ENCODE measurements around the gene GNGT2.
"Not testable (repeated sequence)": the region's sequence is repeated elsewhere in the genome, so short reads cannot be mapped to it uniquely, and the experiment has no call there.

The GNGT2 gene

GRCh38 chr17:49203796-49204195, 6.6 kb downstream of the GNGT2 start:
- no peak for DNase-seq

- DNase-seq = no peak
These were observed 8.9 kb downstream of the GNGT2 start for GRCh38 chr17:49201481-49201927.

- no peak for DNase-seq
These were observed 9.8 kb downstream of the GNGT2 start for GRCh38 chr17:49200423-49201083.

GRCh38 chr17:49198211-49198610, 12.2 kb downstream of the GNGT2 start:
- no peak for DNase-seq

GRCh38 chr17:49197346-49197998, 12.9 kb downstream of the GNGT2 start:
- DNase-seq = no peak

GRCh38 chr17:49196520-49196919, 13.9 kb downstream of the GNGT2 start:
- DNase-seq = no peak

- no peak for DNase-seq
These were observed 14.6 kb downstream of the GNGT2 start for GRCh38 chr17:49195751-49196150.

GRCh38 chr17:49194297-49194607, 16.1 kb downstream of the GNGT2 start:
- no peak for DNase-seq

GRCh38 chr17:49193513-49194296, 16.7 kb downstream of the GNGT2 start:
- DNase-seq = peak in 1 of 2 donors; percentile 44

GRCh38 chr17:49191917-49192741, 18.2 kb downstream of the GNGT2 start:
- DNase-seq = peak; percentile 91

- DNase-seq = no peak
These were observed 18.9 kb downstream of the GNGT2 start for GRCh38 chr17:49191409-49191916.

GRCh38 chr17:49190932-49191331, 19.4 kb downstream of the GNGT2 start:
- DNase-seq = no peak

- no peak for DNase-seq
These were observed 23.1 kb downstream of the GNGT2 start for GRCh38 chr17:49187301-49187700.

- DNase-seq = not testable (repeated sequence)
These were observed 25.0 kb downstream of the GNGT2 start for GRCh38 chr17:49185381-49185780.

- DNase-seq = not testable (repeated sequence)
These were observed 25.9 kb downstream of the GNGT2 start for GRCh38 chr17:49184522-49184921.

- DNase-seq = no peak
These were observed 26.6 kb downstream of the GNGT2 start for GRCh38 chr17:49183801-49184200.

- DNase-seq = no peak
These were observed 27.0 kb downstream of the GNGT2 start for GRCh38 chr17:49183341-49183740.

GRCh38 chr17:49180998-49181635, 29.3 kb downstream of the GNGT2 start:
- no peak for DNase-seq

- DNase-seq = peak; percentile 62 to 69
These were observed 30.1 kb downstream of the GNGT2 start for GRCh38 chr17:49180303-49180702.

- not testable (repeated sequence) for DNase-seq
These were observed 34.4 kb downstream of the GNGT2 start for GRCh38 chr17:49175978-49176377.

GRCh38 chr17:49170711-49171110, 39.7 kb downstream of the GNGT2 start:
- not testable (repeated sequence) for DNase-seq

GRCh38 chr17:49170216-49170615, 40.2 kb downstream of the GNGT2 start:
- no peak for DNase-seq
